Endodermal cell (in vitro differentiated cells): ENCODE measurements around the gene CUL9. TPM values are rescaled to one million over a fixed set of nuclear protein-coding genes. Genes with fewer than 3 reads are reported as not detected.
A peak's percentile ranks its signal among the peaks of the same experiment; 100 is the strongest.

Experiments used
- DNase-seq: peaks from one replicate; pipeline ENCODE4 v3.0.0-alpha.2; 2017
- H3K27ac ChIP-seq: 2 replicates; pipeline ENCODE4 v1.5.1; 2013; ENCODE audit warnings: mild to moderate bottlenecking, low read depth, low read length, moderate library complexity
- H3K27me3 ChIP-seq: 2 replicates; pipeline ENCODE4 v1.6.1; 2013; ENCODE audit warnings: mild to moderate bottlenecking, low read length, moderate library complexity; ENCODE audit not compliant: insufficient read depth, control insufficient read depth, poor library complexity, severe bottlenecking
- H3K36me3 ChIP-seq: 2 replicates; pipeline ENCODE4 v1.7.0; 2013; ENCODE audit warnings: mild to moderate bottlenecking, low read length, moderate library complexity; ENCODE audit not compliant: control insufficient read depth, insufficient read depth
- H3K4me1 ChIP-seq: one replicate; pipeline ENCODE4 v1.7.0; 2013; ENCODE audit warnings: low read length; ENCODE audit not compliant: control insufficient read depth, insufficient read depth
- H3K4me3 ChIP-seq: 2 replicates; pipeline ENCODE4 v1.5.1; 2013; ENCODE audit warnings: mild to moderate bottlenecking, low read length, moderate library complexity
- H3K9ac ChIP-seq: 2 replicates; pipeline ENCODE4 v1.6.1; 2013; ENCODE audit warnings: mild to moderate bottlenecking, low read length, moderate library complexity; ENCODE audit not compliant: poor library complexity, severe bottlenecking; ENCODE audit errors: extremely low read depth
- H3K9me3 ChIP-seq: 2 replicates; pipeline ENCODE4 v1.6.1; 2013; ENCODE audit warnings: mild to moderate bottlenecking, low read length, moderate library complexity; ENCODE audit not compliant: control insufficient read depth
- H3K27ac Mint-ChIP-seq: 2 replicates; pipeline ENCODE4 v1.8.0; 2020; ENCODE audit warnings: mixed read lengths
- H3K27me3 Mint-ChIP-seq: 2 replicates; pipeline ENCODE4 v1.8.0; 2021; ENCODE audit warnings: mild to moderate bottlenecking, mixed read lengths; ENCODE audit not compliant: insufficient read depth
- H3K36me3 Mint-ChIP-seq: 2 replicates; pipeline ENCODE4 v1.8.0; 2020; ENCODE audit warnings: low read depth, mixed read lengths
- H3K4me1 Mint-ChIP-seq: 2 replicates; pipeline ENCODE4 v1.8.0; 2020; ENCODE audit warnings: mixed read lengths
- H3K4me3 Mint-ChIP-seq: 2 replicates; pipeline ENCODE4 v1.8.0; 2020; ENCODE audit warnings: mild to moderate bottlenecking, moderate library complexity, mixed read lengths
- H3K9me3 Mint-ChIP-seq: 2 replicates; pipeline ENCODE4 v1.8.0; 2020; ENCODE audit warnings: mild to moderate bottlenecking, mixed read lengths
- WGBS, 2 experiments: methylation state at CpG; one replicate each; pipeline versions ENCODE4 v1.1.5 to v1.1.7; 2013; ENCODE audit warnings: missing lambda C conversion rate in 2 of 2, mixed read lengths in 1 of 2; ENCODE audit not compliant: insufficient coverage in 1 of 2, insufficient read length in 1 of 2; 5-methylcytosine and 5-hydroxymethylcytosine counted together
- total RNA-seq, 2 donors: library from RNA; stranded (reverse); fragmentation: NEBNext Ultra II Directional in 1 of 2; extraction: Animal tissue kit (Norgen Biotek cat#: 25700) in 1 of 2; gene quantifications; 2 replicates in 1 of 2; 3 replicates in 1 of 2; pipeline ENCODE4 v1.2.1, GENCODE V29; 2021
- TF ChIP-seq, protein P1 (sequence below): fragments of 200-600 bp; sonication (generic); conservative IDR thresholded peaks from 2 replicates; pipeline ENCODE4 v1.5.0; 2021; ENCODE audit warnings: antibody characterized with exemption, mild to moderate bottlenecking

CUL9 gene
- total RNA-seq, 2 donors from 2014 or later, result 30.3 to 34.1 TPM

DNA sequence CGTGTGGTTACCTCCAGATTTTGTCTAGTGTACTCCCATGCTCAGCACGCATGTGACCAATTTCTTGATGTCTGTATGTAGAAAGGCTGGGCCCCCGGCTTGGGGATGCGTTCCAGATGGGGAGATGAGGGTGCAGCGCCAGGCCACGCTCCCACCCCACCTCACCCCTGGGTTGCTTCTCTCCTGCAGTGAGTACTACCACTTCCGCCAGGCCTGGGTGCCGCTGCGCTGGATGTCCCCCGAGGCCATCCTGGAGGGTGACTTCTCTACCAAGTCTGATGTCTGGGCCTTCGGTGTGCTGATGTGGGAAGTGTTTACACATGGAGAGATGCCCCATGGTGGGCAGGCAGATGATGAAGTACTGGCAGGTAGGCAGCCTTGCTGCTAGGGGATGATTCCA lies 22.4 kb upstream of the CUL9 start:
- Mint-ChIP-seq H3K4me1 (no peaks in the 10 kb centered on the region), H3K27ac (no peak overlapping the region), H3K4me3 (no peak overlapping the region), H3K9me3 (no peaks in the 10 kb centered on the region), H3K36me3 (peaks cover 25% of the 10 kb centered on the region), H3K27me3 (no peaks in the 10 kb centered on the region)
- TF ChIP-seq, protein P1, sequence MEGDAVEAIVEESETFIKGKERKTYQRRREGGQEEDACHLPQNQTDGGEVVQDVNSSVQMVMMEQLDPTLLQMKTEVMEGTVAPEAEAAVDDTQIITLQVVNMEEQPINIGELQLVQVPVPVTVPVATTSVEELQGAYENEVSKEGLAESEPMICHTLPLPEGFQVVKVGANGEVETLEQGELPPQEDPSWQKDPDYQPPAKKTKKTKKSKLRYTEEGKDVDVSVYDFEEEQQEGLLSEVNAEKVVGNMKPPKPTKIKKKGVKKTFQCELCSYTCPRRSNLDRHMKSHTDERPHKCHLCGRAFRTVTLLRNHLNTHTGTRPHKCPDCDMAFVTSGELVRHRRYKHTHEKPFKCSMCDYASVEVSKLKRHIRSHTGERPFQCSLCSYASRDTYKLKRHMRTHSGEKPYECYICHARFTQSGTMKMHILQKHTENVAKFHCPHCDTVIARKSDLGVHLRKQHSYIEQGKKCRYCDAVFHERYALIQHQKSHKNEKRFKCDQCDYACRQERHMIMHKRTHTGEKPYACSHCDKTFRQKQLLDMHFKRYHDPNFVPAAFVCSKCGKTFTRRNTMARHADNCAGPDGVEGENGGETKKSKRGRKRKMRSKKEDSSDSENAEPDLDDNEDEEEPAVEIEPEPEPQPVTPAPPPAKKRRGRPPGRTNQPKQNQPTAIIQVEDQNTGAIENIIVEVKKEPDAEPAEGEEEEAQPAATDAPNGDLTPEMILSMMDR, result no peak
- Histone ChIP-seq H3K4me3 (no peak overlapping the region), H3K4me1 (no peaks in the 10 kb centered on the region), H3K27ac (no peak overlapping the region), H3K9me3 (no peaks in the 10 kb centered on the region), H3K27me3 (no peaks in the 10 kb centered on the region), H3K36me3 (peaks cover 21% of the 10 kb centered on the region), H3K9ac (no peak overlapping the region)
- 96 to 98% methylated on average over 6 to 11 of the region's 11 CpGs for WGBS, 2 experiments
- no peak for DNase-seq

DNA sequence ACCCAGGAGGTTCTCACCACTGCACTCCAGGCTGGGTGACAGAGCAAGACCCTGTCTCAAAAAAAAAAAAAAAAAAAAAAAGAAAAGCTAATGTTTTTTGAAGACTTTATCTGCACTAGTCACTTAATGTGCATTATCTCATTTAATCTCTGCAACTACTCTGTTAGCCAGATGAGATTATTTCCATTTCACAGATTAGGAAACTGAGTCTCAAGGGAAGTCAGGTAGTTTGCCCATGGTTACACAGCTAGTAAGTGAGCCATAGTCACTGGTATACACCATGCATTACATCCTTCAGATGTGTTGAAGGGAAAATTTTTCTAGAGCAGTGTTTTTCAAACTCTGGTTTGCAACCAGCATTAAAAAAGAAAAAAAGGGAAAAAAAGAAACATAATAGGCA lies 18.1 kb upstream of the CUL9 start:
- no peaks in the 10 kb centered on the region for H3K4me1 ChIP-seq
- no peaks in the 10 kb centered on the region for H3K9me3 Mint-ChIP-seq
- H3K36me3 ChIP-seq, result peaks cover 11% of the 10 kb centered on the region
- H3K9ac ChIP-seq, result no peak overlapping the region
- no peaks in the 10 kb centered on the region for H3K4me1 Mint-ChIP-seq
- H3K27me3 Mint-ChIP-seq, result no peaks in the 10 kb centered on the region
- no peak overlapping the region for H3K4me3 ChIP-seq
- no peak for DNase-seq
- no peak overlapping the region for H3K27ac ChIP-seq
- H3K36me3 Mint-ChIP-seq, result peaks cover 21% of the 10 kb centered on the region
- H3K27ac Mint-ChIP-seq, result no peak overlapping the region
- H3K27me3 ChIP-seq, result no peaks in the 10 kb centered on the region
- H3K4me3 Mint-ChIP-seq, result no peak overlapping the region
- TF ChIP-seq, protein P1, result no peak
- no peaks in the 10 kb centered on the region for H3K9me3 ChIP-seq

DNA sequence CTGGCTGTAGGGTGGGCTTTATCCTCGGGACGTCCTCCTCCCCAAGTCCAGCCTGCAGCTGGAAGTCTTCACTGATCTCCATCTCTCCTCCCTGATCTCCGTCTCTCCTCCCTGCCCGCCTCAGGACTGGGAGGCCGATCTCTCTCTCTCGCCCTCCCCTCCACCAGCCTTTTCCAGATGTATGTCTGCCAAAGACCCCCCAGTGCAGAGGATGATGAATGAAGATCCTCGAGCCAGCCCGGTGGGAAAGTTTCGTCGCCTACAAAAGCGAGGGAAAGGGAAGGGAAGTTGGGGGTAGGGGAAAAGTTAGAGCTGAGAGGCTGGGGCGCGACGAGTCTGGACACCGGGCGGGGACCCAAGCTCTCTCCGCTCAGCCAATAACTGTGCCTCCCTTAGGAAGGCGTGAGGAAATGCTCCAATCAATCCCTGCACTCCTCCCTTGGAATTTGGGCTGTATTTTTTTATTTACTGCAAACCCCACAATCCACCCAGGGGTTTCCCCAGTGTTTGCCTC lies 11.5 kb upstream of the CUL9 start:
- H3K4me3 ChIP-seq, result peak overlapping the region; percentile 80
- H3K27me3 ChIP-seq, result no peaks in the 10 kb centered on the region
- DNase-seq, result peak; percentile 90
- peak overlapping the region; percentile 93 for H3K27ac ChIP-seq
- H3K9me3 ChIP-seq, result no peaks in the 10 kb centered on the region
- Mint-ChIP-seq H3K4me3 (peak overlapping the region; percentile 94), H3K27ac (peak overlapping the region; percentile 99), H3K9me3 (no peaks in the 10 kb centered on the region), H3K36me3 (peaks cover 9% of the 10 kb centered on the region), H3K27me3 (peaks cover 2% of the 10 kb centered on the region), H3K4me1 (peaks cover 30% of the 10 kb centered on the region)
- WGBS, 2 experiments, result 0 to 2% methylated on average over 11 to 18 of the region's 18 CpGs
- peak overlapping the region; percentile 76 for H3K9ac ChIP-seq
- H3K36me3 ChIP-seq, result peaks cover 9% of the 10 kb centered on the region
- peaks cover 14% of the 10 kb centered on the region for H3K4me1 ChIP-seq
- TF ChIP-seq, protein P1, result no peak
